ENCODE measurements around the gene LRRC75A.

The LRRC75A gene

DNA sequence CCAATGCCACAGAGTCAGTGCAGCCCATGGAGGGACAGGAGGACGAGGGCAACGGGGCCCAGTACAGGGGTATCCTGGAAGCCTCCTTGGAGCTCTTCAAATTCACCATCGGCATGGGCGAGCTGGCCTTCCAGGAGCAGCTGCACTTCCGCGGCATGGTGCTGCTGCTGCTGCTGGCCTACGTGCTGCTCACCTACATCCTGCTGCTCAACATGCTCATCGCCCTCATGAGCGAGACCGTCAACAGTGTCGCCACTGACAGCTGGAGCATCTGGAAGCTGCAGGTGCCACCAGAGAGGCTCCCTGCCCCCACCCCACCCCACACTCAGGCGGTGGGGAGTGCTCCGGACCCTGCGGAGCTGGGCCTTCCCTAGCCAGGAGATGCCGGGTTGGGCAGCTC lies 60.0 kb downstream of the LRRC75A start:
- H3K9me3 ChIP-seq (ENCODE audit: control insufficient read depth, low read length), result no peaks in the 10 kb centered on the region

DNA sequence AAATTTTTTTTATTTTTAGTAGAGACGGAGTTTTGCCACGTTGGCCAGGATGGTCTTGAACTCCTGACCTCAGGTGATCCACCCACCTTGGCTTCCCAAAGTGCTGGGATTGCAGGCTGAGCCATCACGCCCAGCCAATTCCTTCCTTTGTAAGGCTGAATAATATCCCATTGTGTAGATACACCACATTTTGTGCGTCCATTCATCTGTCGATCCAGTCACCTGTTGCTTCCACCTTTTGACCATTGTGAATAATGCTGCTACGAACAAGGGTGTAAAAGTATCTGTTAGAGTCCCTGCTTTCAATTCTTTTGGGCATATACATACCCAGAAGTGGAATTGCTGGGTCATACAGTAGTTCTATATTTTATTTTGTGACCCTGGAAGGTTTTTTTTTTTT lies 61.3 kb downstream of the LRRC75A start:
- Histone ChIP-seq H3K9me3 (ENCODE audit: control insufficient read depth, low read length) (no peaks in the 10 kb centered on the region), H3K36me3 (ENCODE audit: control insufficient read depth, insufficient read depth, low read length) (no peaks in the 10 kb centered on the region), H3K4me3 (ENCODE audit: low read length) (no peak overlapping the region), H3K9ac (ENCODE audit: low read length) (no peak overlapping the region), H3K27me3 (ENCODE audit: control insufficient read depth, insufficient read depth, low read length) (no peaks in the 10 kb centered on the region), H3K4me1 (ENCODE audit: control insufficient read depth, insufficient read depth, low read length) (peaks cover 10% of the 10 kb centered on the region)

More for the DNA sequence above, 60.0 kb downstream of the LRRC75A start:
- Histone ChIP-seq H3K36me3 (ENCODE audit: control insufficient read depth, insufficient read depth, low read length) (no peaks in the 10 kb centered on the region), H3K9ac (ENCODE audit: low read length) (no peak overlapping the region), H3K4me3 (ENCODE audit: low read length) (no peak overlapping the region), H3K27me3 (ENCODE audit: control insufficient read depth, insufficient read depth, low read length) (no peaks in the 10 kb centered on the region), H3K4me1 (ENCODE audit: control insufficient read depth, insufficient read depth, low read length) (peaks cover 5% of the 10 kb centered on the region)

- Histone ChIP-seq H3K9ac (ENCODE audit: low read length) (no peak overlapping the region), H3K4me1 (ENCODE audit: control insufficient read depth, insufficient read depth, low read length) (peaks cover 15% of the 10 kb centered on the region), H3K36me3 (ENCODE audit: control insufficient read depth, insufficient read depth, low read length) (no peaks in the 10 kb centered on the region), H3K4me3 (ENCODE audit: low read length) (no peak overlapping the region), H3K27me3 (ENCODE audit: control insufficient read depth, insufficient read depth, low read length) (no peaks in the 10 kb centered on the region), H3K9me3 (ENCODE audit: control insufficient read depth, low read length) (no peaks in the 10 kb centered on the region)
Measured at GRCh38 chr17:16429083-16429482, 62.9 kb downstream of the LRRC75A start.

- no peaks in the 10 kb centered on the region for H3K36me3 ChIP-seq (ENCODE audit: control insufficient read depth, insufficient read depth, low read length)
- H3K4me1 ChIP-seq (ENCODE audit: control insufficient read depth, insufficient read depth, low read length), result peaks cover 15% of the 10 kb centered on the region
- H3K4me3 ChIP-seq (ENCODE audit: low read length), result no peak overlapping the region
- no peaks in the 10 kb centered on the region for H3K27me3 ChIP-seq (ENCODE audit: control insufficient read depth, insufficient read depth, low read length)
- H3K9ac ChIP-seq (ENCODE audit: low read length), result peak overlapping the region; percentile 2
- H3K9me3 ChIP-seq (ENCODE audit: control insufficient read depth, low read length), result no peaks in the 10 kb centered on the region
Measured at GRCh38 chr17:16428098-16428882, 63.7 kb downstream of the LRRC75A start.

DNA sequence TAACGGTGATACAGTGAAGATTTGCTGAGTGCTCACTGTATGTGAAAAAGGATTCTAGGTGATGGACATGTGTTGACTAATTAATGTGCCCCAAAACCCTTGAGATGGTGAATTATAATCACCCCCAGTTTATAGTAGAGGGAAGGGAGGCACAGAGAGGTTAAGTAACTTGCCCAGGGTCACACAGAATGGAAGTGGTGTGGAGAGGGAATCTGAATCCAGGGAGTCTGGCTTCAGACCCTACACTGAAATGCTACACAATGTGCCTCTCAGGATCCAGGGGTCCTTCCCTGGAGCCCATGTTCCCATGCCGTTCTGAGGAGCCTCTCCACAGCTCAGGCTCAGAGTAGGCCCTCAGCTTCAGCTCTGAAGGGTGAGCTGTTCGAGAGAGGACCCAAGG lies 65.0 kb downstream of the LRRC75A start:
- Histone ChIP-seq H3K36me3 (ENCODE audit: control insufficient read depth, insufficient read depth, low read length) (no peaks in the 10 kb centered on the region), H3K4me3 (ENCODE audit: low read length) (no peak overlapping the region), H3K9ac (ENCODE audit: low read length) (no peak overlapping the region), H3K4me1 (ENCODE audit: control insufficient read depth, insufficient read depth, low read length) (peaks cover 15% of the 10 kb centered on the region), H3K27me3 (ENCODE audit: control insufficient read depth, insufficient read depth, low read length) (no peaks in the 10 kb centered on the region), H3K9me3 (ENCODE audit: control insufficient read depth, low read length) (no peaks in the 10 kb centered on the region)

GRCh38 chr17:16425698-16426659 lies 66.0 kb downstream of the LRRC75A start:
- Histone ChIP-seq H3K4me3 (ENCODE audit: low read length) (no peak overlapping the region), H3K4me1 (ENCODE audit: control insufficient read depth, insufficient read depth, low read length) (peaks cover 15% of the 10 kb centered on the region), H3K27me3 (ENCODE audit: control insufficient read depth, insufficient read depth, low read length) (no peaks in the 10 kb centered on the region), H3K36me3 (ENCODE audit: control insufficient read depth, insufficient read depth, low read length) (no peaks in the 10 kb centered on the region), H3K9ac (ENCODE audit: low read length) (no peak overlapping the region), H3K9me3 (ENCODE audit: control insufficient read depth, low read length) (no peaks in the 10 kb centered on the region)

DNA sequence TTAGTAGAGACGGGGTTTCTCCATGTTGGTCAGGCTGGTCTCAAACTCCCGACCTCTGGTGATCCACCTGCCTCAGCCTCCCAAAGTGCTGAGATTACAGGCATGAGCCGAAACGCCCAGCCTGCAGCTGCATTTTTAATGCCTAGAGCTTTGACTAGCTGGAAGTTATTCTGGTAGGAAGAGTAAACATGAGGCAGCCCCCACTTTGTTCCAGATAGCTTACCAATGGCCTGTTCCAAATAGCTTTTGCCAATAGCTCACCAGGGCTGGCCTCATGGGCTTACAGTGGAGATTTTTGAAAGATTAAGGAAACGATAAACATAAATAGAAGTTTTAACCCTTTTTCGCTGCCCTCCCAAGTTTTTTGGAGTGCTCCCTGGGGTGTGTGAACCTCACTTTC lies 66.8 kb downstream of the LRRC75A start:
- Histone ChIP-seq H3K27me3 (ENCODE audit: control insufficient read depth, insufficient read depth, low read length) (no peaks in the 10 kb centered on the region), H3K9ac (ENCODE audit: low read length) (no peak overlapping the region), H3K9me3 (ENCODE audit: control insufficient read depth, low read length) (no peaks in the 10 kb centered on the region), H3K4me1 (ENCODE audit: control insufficient read depth, insufficient read depth, low read length) (peaks cover 17% of the 10 kb centered on the region), H3K36me3 (ENCODE audit: control insufficient read depth, insufficient read depth, low read length) (no peaks in the 10 kb centered on the region), H3K4me3 (ENCODE audit: low read length) (no peak overlapping the region)

- Histone ChIP-seq H3K27me3 (ENCODE audit: control insufficient read depth, insufficient read depth, low read length) (peaks cover 2% of the 10 kb centered on the region), H3K9me3 (ENCODE audit: control insufficient read depth, low read length) (no peaks in the 10 kb centered on the region), H3K4me3 (ENCODE audit: low read length) (no peak overlapping the region), H3K4me1 (ENCODE audit: control insufficient read depth, insufficient read depth, low read length) (peaks cover 29% of the 10 kb centered on the region), H3K36me3 (ENCODE audit: control insufficient read depth, insufficient read depth, low read length) (no peaks in the 10 kb centered on the region), H3K9ac (ENCODE audit: low read length) (no peak overlapping the region)
Measured at GRCh38 chr17:16423226-16423872, 68.6 kb downstream of the LRRC75A start.

GRCh38 chr17:16422416-16422815 lies 69.6 kb downstream of the LRRC75A start:
- Histone ChIP-seq H3K36me3 (ENCODE audit: control insufficient read depth, insufficient read depth, low read length) (no peaks in the 10 kb centered on the region), H3K9me3 (ENCODE audit: control insufficient read depth, low read length) (no peaks in the 10 kb centered on the region), H3K9ac (ENCODE audit: low read length) (no peak overlapping the region), H3K4me1 (ENCODE audit: control insufficient read depth, insufficient read depth, low read length) (peaks cover 32% of the 10 kb centered on the region), H3K27me3 (ENCODE audit: control insufficient read depth, insufficient read depth, low read length) (peaks cover 2% of the 10 kb centered on the region), H3K4me3 (ENCODE audit: low read length) (no peak overlapping the region)

DNA sequence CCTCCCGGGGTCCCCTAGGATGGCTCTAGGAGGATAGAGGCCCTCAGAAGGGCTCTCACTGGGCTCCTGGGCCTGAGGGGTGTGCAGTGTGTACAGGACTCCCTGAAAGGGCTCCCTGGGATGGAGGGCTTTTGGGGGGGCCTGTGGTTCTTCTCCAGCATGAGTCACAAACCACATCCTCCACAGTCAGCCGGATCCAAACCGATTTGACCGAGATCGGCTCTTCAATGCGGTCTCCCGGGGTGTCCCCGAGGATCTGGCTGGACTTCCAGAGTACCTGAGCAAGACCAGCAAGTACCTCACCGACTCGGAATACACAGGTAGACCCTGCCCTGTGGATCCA lies 72.1 kb downstream of the LRRC75A start:
- no peaks in the 10 kb centered on the region for H3K9me3 ChIP-seq (ENCODE audit: control insufficient read depth, low read length)
- H3K36me3 ChIP-seq (ENCODE audit: control insufficient read depth, insufficient read depth, low read length), result no peaks in the 10 kb centered on the region
- peaks cover 41% of the 10 kb centered on the region for H3K4me1 ChIP-seq (ENCODE audit: control insufficient read depth, insufficient read depth, low read length)
- peaks cover 2% of the 10 kb centered on the region for H3K27me3 ChIP-seq (ENCODE audit: control insufficient read depth, insufficient read depth, low read length)
- no peak overlapping the region for H3K9ac ChIP-seq (ENCODE audit: low read length)
- H3K4me3 ChIP-seq (ENCODE audit: low read length), result no peak overlapping the region

DNA sequence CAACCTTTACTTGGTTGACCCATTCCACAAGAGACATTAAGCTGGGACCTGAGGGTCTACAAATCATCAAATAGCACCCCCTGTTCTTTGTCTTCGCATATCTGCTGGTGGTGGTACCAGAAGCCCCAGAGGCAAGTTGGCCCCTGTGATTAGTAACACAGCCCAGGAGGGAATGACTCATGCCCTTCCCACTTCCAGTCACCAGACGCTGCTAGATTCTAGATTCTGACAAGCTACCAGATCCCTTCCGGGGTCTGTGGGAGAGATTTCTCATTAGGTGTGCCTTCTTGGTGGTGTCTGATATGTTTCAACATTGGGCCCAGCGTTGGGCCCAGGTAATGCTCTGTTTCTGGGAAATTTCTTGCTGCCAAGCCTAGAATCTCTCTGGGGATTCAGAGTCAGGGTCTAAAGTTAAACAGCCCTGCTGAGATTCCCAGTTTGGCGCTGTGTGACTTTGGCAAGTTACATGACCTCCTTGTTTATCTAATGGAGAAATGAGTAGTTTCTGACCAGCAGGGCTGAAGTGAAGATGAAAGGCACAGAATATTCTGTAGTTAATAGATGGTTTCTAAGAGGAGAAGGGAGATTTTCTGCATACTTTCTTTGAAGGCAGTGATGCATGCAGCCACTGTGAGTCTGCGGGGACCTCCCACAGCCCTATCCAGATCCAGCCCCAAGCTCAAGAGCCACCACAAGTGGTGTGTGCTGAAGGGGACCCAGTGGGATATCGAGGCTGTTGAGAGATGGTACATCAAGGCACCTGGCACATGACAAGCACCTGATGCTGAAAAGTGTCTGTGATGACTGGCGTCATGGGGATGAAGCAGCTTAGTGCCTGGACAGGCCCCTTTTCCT lies 72.7 kb downstream of the LRRC75A start:
- no peak overlapping the region for H3K9ac ChIP-seq (ENCODE audit: low read length)
- H3K9me3 ChIP-seq (ENCODE audit: control insufficient read depth, low read length), result no peaks in the 10 kb centered on the region
- H3K36me3 ChIP-seq (ENCODE audit: control insufficient read depth, insufficient read depth, low read length), result no peaks in the 10 kb centered on the region
- peaks cover 41% of the 10 kb centered on the region for H3K4me1 ChIP-seq (ENCODE audit: control insufficient read depth, insufficient read depth, low read length)
- peaks cover 2% of the 10 kb centered on the region for H3K27me3 ChIP-seq (ENCODE audit: control insufficient read depth, insufficient read depth, low read length)
- no peak overlapping the region for H3K4me3 ChIP-seq (ENCODE audit: low read length)

Data from mucosa of stomach (tissue), 1 donor.